SK-N-SH (cell line): ENCODE measurements around the gene ZCWPW2. TPM values are rescaled to one million over a fixed set of nuclear protein-coding genes. Genes with fewer than 3 reads are reported as not detected.

Source experiments
- CTCF ChIA-PET: fragments of 300-600, 350-600 bp; formaldehyde crosslinking; extraction: SDS; loops from one replicate; lab custom pipeline; 2021; lab: Yijun Ruan, JAX
- POLR2A ChIA-PET: fragments of 350-600 bp; sonication (Branson Sonifier 250); formaldehyde crosslinking; extraction: SDS; loops from one replicate; lab custom pipeline; 2020; ENCODE audit warnings: antibody characterized with exemption, inconsistent platforms; lab: Yijun Ruan, JAX
- DNase-seq: peaks from one replicate; pipeline ENCODE4 v3.0.0; 2012
- H2AFZ ChIP-seq: fragments of 200-600 bp; sonication (generic); 2 replicates; pipeline ENCODE4 v1.8.1; 2016; ENCODE audit warnings: antibody characterized with exemption, mild to moderate bottlenecking, low read depth
- H3F3A ChIP-seq: fragments of 200-600 bp; sonication (generic); replicated peaks from 2 replicates; pipeline ENCODE3; 2016; ENCODE audit warnings: antibody characterized with exemption, mild to moderate bottlenecking; ENCODE audit not compliant: insufficient read depth
- H3K27ac ChIP-seq, 2 experiments: fragments of 200-500 bp in 1 of 2; fragments of 200-600 bp in 1 of 2; sonication (Bioruptor generic) in 1 of 2; sonication (generic), shearing (Covaris generic) in 1 of 2; 2 replicates each; pipeline versions ENCODE4 v1.5.1 to v1.6.1; 2014 to 2016; ENCODE audit warnings: low read depth in 2 of 2, inconsistent platforms in 1 of 2, low read length in 1 of 2, mild to moderate bottlenecking in 1 of 2, mixed read lengths in 1 of 2
- H3K27me3 ChIP-seq: fragments of 200-600 bp; sonication (generic), shearing (Covaris generic); 2 replicates; pipeline ENCODE4 v1.6.1; 2016; ENCODE audit warnings: mixed run types; ENCODE audit not compliant: insufficient read depth
- H3K36me3 ChIP-seq, 2 experiments: fragments of 200-500 bp in 1 of 2; fragments of 200-600 bp in 1 of 2; sonication (Bioruptor generic) in 1 of 2; sonication (generic) in 1 of 2; replicated peaks in 1 of 2; 2 replicates each; pipeline versions ENCODE3 to v1.5.1; 2014 to 2016; ENCODE audit warnings: low read length in 1 of 2, mild to moderate bottlenecking in 1 of 2; ENCODE audit not compliant: insufficient read depth in 2 of 2, control insufficient read depth in 1 of 2
- H3K4me1 ChIP-seq, 2 experiments: fragments of 200-500 bp in 1 of 2; fragments of 200-600 bp in 1 of 2; sonication (Bioruptor generic) in 1 of 2; sonication (generic), shearing (Covaris generic) in 1 of 2; 2 replicates each; pipeline versions ENCODE4 v1.5.1 to v1.6.1; 2014 to 2016; ENCODE audit warnings: low read depth in 1 of 2, low read length in 1 of 2, mixed run types in 1 of 2; ENCODE audit not compliant: insufficient read depth in 2 of 2, control insufficient read depth in 1 of 2
- H3K4me2 ChIP-seq: fragments of 200-600 bp; sonication (generic), shearing (Covaris generic); 2 replicates; pipeline ENCODE4 v1.6.1; 2017; ENCODE audit warnings: mixed run types
- H3K4me3 ChIP-seq, 2 experiments: fragments of 200-500 bp in 1 of 2; fragments of 200-600 bp in 1 of 2; sonication (Bioruptor generic) in 1 of 2; sonication (generic), shearing (Covaris generic) in 1 of 2; 2 replicates each; pipeline versions ENCODE4 v1.5.1 to v1.8.1; 2014 to 2016; ENCODE audit warnings: low read depth in 2 of 2, inconsistent platforms in 1 of 2, low read length in 1 of 2, mild to moderate bottlenecking in 1 of 2, mixed read lengths in 1 of 2, moderate library complexity in 1 of 2
- H3K79me2 ChIP-seq: fragments of 200-600 bp; sonication (generic); 2 replicates; pipeline ENCODE4 v1.8.1; 2017; ENCODE audit warnings: mild to moderate bottlenecking; ENCODE audit not compliant: insufficient read depth
- H3K9ac ChIP-seq: fragments of 200-600 bp; sonication (generic); 2 replicates; pipeline ENCODE4 v1.6.1; 2017; ENCODE audit warnings: mixed run types
- H3K9me2 ChIP-seq: fragments of 200-600 bp; sonication (generic); 2 replicates; pipeline ENCODE4 v1.6.1; 2017; ENCODE audit warnings: mixed run types
- H3K9me3 ChIP-seq: fragments of 200-600 bp; sonication (generic); 2 replicates; pipeline ENCODE4 v1.6.1; 2017; ENCODE audit warnings: mixed run types, mild to moderate bottlenecking, moderate library complexity
- H4K20me1 ChIP-seq: fragments of 200-600 bp; sonication (generic); 2 replicates; pipeline ENCODE4 v1.6.1; 2017; ENCODE audit warnings: mild to moderate bottlenecking, mixed run types; ENCODE audit not compliant: insufficient read depth
- CTCF ChIP-seq: fragments of 200-600 bp; sonication (generic); IDR thresholded peaks from 2 replicates; pipeline ENCODE4 v1.6.1; 2017; ENCODE audit warnings: antibody characterized with exemption, mild to moderate bottlenecking, moderate library complexity
- GABPA ChIP-seq: IDR thresholded peaks from 2 replicates; pipeline ENCODE4 v1.4.0; 2012; ENCODE audit warnings: low read depth, mild to moderate bottlenecking
- IRF3 ChIP-seq: fragments of 150-350 bp; IDR thresholded peaks from 2 replicates; pipeline ENCODE4 v1.6.1; 2016; ENCODE audit warnings: mild to moderate bottlenecking, low read depth, low read length
- MEF2A ChIP-seq: IDR thresholded peaks from 2 replicates; pipeline ENCODE4 v1.4.0; 2012; ENCODE audit warnings: low read depth, borderline replicate concordance
- PBX3 ChIP-seq: IDR thresholded peaks from 2 replicates; pipeline ENCODE4; 2012
- RAD21 ChIP-seq: IDR thresholded peaks from 2 replicates; pipeline ENCODE4 v1.6.1; 2012; ENCODE audit warnings: mild to moderate bottlenecking, low read length
- REST ChIP-seq: IDR thresholded peaks from 2 replicates; pipeline ENCODE4 v1.6.1; 2012; ENCODE audit warnings: mild to moderate bottlenecking, low read depth, low read length, moderate library complexity
- SIN3A ChIP-seq: IDR thresholded peaks from 2 replicates; pipeline ENCODE4 v1.6.1; 2012; ENCODE audit warnings: low read depth, mild to moderate bottlenecking, low read length, moderate library complexity, borderline replicate concordance
- SMC3 ChIP-seq: IDR thresholded peaks from 2 replicates; pipeline ENCODE4 v1.6.1; 2012; ENCODE audit warnings: low read depth, low read length, improper control_type of control experiment
- USF1 ChIP-seq: IDR thresholded peaks from 2 replicates; pipeline ENCODE4 v1.4.0; 2012; ENCODE audit warnings: low read depth, borderline replicate concordance
- USF2 ChIP-seq: fragments of 150-350 bp; IDR thresholded peaks from 2 replicates; pipeline ENCODE4 v1.6.1; 2017; ENCODE audit warnings: antibody characterized with exemption, low read length, low read depth, borderline replicate concordance
- YY1 ChIP-seq: IDR thresholded peaks from 2 replicates; pipeline ENCODE4 v1.4.0; 2012; ENCODE audit warnings: low read depth, mild to moderate bottlenecking
- ZBTB33 ChIP-seq: IDR thresholded peaks from 2 replicates; pipeline ENCODE4 v1.4.0; 2012; ENCODE audit warnings: low read depth, borderline replicate concordance
- WGBS: methylation state at CpG from one replicate; pipeline ENCODE4 v1.1.6; 2017; ENCODE audit warnings: low lambda C conversion rate; 5-methylcytosine and 5-hydroxymethylcytosine counted together
- polyA plus RNA-seq, 3 experiments: library from polyadenylated mRNA; depleted of rRNA; stranded (reverse); fragments of >200 nt; gene quantifications; 2 replicates each; pipeline ENCODE4 v1.2.3, GENCODE V29; 2012

The ZCWPW2 gene
- polyA plus RNA-seq, 1 of the 3 experiments (the other 2 are of a cell fraction): 0.13 TPM

- TF ChIP-seq ZBTB33: no peak
Measured at GRCh38 chr3:28485164-28485563, 136.6 kb downstream of the ZCWPW2 start (continued).

GRCh38 chr3:28495301-28495700 is 146.8 kb downstream of the ZCWPW2 start:
- no peaks in the 10 kb centered on the region for H3K9me2 ChIP-seq
- no peaks in the 10 kb centered on the region for H3K79me2 ChIP-seq
- no peak for DNase-seq
- no peaks in the 10 kb centered on the region for H3K9me3 ChIP-seq
- no peaks in the 10 kb centered on the region for H4K20me1 ChIP-seq
- no peak overlapping the region for H3K27ac ChIP-seq
- no peaks in the 10 kb centered on the region for H3K4me1 ChIP-seq
- ChIA-PET CTCF (interaction anchor here (1.5 kb wide), 1 partner anchor 18 kb away, joined by 3 read pairs; no protein-coding TSS in a partner anchor), POLR2A (no interaction called here)
- no peak overlapping the region for H3K4me3 ChIP-seq
- H3K36me3 ChIP-seq: no peaks in the 10 kb centered on the region
- no peak overlapping the region for H3K4me2 ChIP-seq
- H3K27me3 ChIP-seq: no peaks in the 10 kb centered on the region
- H2AFZ ChIP-seq: no peak overlapping the region
- H3F3A ChIP-seq: no peaks in the 10 kb centered on the region
- TF ChIP-seq PBX3 (no peak), MEF2A (no peak)
- no peak overlapping the region for H3K9ac ChIP-seq

- H3K4me1 ChIP-seq: no peaks in the 10 kb centered on the region
- no peak overlapping the region for H3K27ac ChIP-seq
- 54% methylated on average over 6 of the region's 6 CpGs for WGBS
- no peaks in the 10 kb centered on the region for H3K27me3 ChIP-seq
- H4K20me1 ChIP-seq: no peaks in the 10 kb centered on the region
- no peak overlapping the region for H3K9ac ChIP-seq
- H3K9me2 ChIP-seq: no peaks in the 10 kb centered on the region
- no peaks in the 10 kb centered on the region for H3K36me3 ChIP-seq
- POLR2A ChIA-PET: no interaction called here
- H3F3A ChIP-seq: no peaks in the 10 kb centered on the region
- CTCF ChIA-PET: no interaction called here
- no peak overlapping the region for H3K4me3 ChIP-seq
- H3K4me2 ChIP-seq: no peak overlapping the region
- no peak for DNase-seq
- no peaks in the 10 kb centered on the region for H3K79me2 ChIP-seq
- no peaks in the 10 kb centered on the region for H3K9me3 ChIP-seq
- H2AFZ ChIP-seq: no peak overlapping the region
- no peak for TF ChIP-seq USF2
- TF ChIP-seq YY1: no peak
- TF ChIP-seq USF1: no peak
- TF ChIP-seq REST: no peak
- no peak for TF ChIP-seq GABPA
- TF ChIP-seq MEF2A: no peak
- TF ChIP-seq SIN3A: no peak
- no peak for TF ChIP-seq CTCF
- TF ChIP-seq SMC3: no peak
- no peak for TF ChIP-seq IRF3
- no peak for TF ChIP-seq RAD21
Measured at GRCh38 chr3:28502397-28502937, 153.9 kb downstream of the ZCWPW2 start.
